Activated T-cell treated with anti-CD3 and anti-CD28 coated beads, Interleukin-2, amount 50 U/mL, for 4 hours (primary cell): ENCODE measurements around the gene FRMD5. TPM values are rescaled to one million over a fixed set of nuclear protein-coding genes. Genes with fewer than 3 reads are reported as not detected.

Experiments
- ATAC-seq, 2 donors: fragments of 200-7000 bp; cut with Tn5 transposase; one replicate each; pipeline ENCODE4 v1.10.0; 2021
- DNase-seq: peaks from one replicate; pipeline ENCODE4 v3.0.0-alpha.2; 2020
- H3K27me3 Mint-ChIP-seq: one replicate; pipeline ENCODE4 v1.8.0; 2021; ENCODE audit warnings: low read depth, mixed read lengths
- H3K36me3 Mint-ChIP-seq: one replicate; pipeline ENCODE4 v1.8.0; 2022; ENCODE audit warnings: mixed read lengths; ENCODE audit not compliant: insufficient read depth
- H3K4me1 Mint-ChIP-seq: one replicate; pipeline ENCODE4 v1.8.0; 2021; ENCODE audit warnings: low read depth, mixed read lengths
- H3K4me3 Mint-ChIP-seq: one replicate; pipeline ENCODE4 v1.8.0; 2021; ENCODE audit warnings: mild to moderate bottlenecking, moderate library complexity, mixed read lengths
- H3K9me3 Mint-ChIP-seq: one replicate; pipeline ENCODE4 v1.8.0; 2021; ENCODE audit warnings: mixed read lengths
- total RNA-seq, 3 donors: library from RNA; stranded (reverse); gene quantifications; one replicate each; pipeline ENCODE4 v1.2.1, GENCODE V29; 2021

Gene FRMD5
- total RNA-seq, 3 donors from 2014 or later: 0.13 TPM; not detected in 1

- Mint-ChIP-seq H3K4me1 (no peaks in the 10 kb centered on the region), H3K4me3 (no peak overlapping the region), H3K36me3 (no peaks in the 10 kb centered on the region), H3K27me3 (peaks cover 14% of the 10 kb centered on the region), H3K9me3 (no peaks in the 10 kb centered on the region)
- DNase-seq: no peak
- no peak for ATAC-seq
These were observed 253.5 kb downstream of the FRMD5 start for GRCh38 chr15:43941555-43941954.

- Mint-ChIP-seq H3K4me3 (no peak overlapping the region), H3K4me1 (no peaks in the 10 kb centered on the region), H3K9me3 (no peaks in the 10 kb centered on the region), H3K36me3 (no peaks in the 10 kb centered on the region), H3K27me3 (peaks cover 11% of the 10 kb centered on the region)
- ATAC-seq (no peak), DNase-seq (no peak)
These were observed 254.0 kb downstream of the FRMD5 start for GRCh38 chr15:43941071-43941470.

- no peaks in the 10 kb centered on the region for H3K36me3 Mint-ChIP-seq
- no peaks in the 10 kb centered on the region for H3K9me3 Mint-ChIP-seq
- H3K4me3 Mint-ChIP-seq: no peak overlapping the region
- ATAC-seq (no peak), DNase-seq (no peak)
- H3K27me3 Mint-ChIP-seq: peaks cover 16% of the 10 kb centered on the region
- H3K4me1 Mint-ChIP-seq: no peaks in the 10 kb centered on the region
These were observed 256.0 kb downstream of the FRMD5 start for GRCh38 chr15:43939070-43939469.

- no peak overlapping the region for H3K4me3 Mint-ChIP-seq
- ATAC-seq (no peak), DNase-seq (no peak)
- H3K4me1 Mint-ChIP-seq: no peaks in the 10 kb centered on the region
- H3K36me3 Mint-ChIP-seq: no peaks in the 10 kb centered on the region
- H3K9me3 Mint-ChIP-seq: no peaks in the 10 kb centered on the region
- peaks cover 23% of the 10 kb centered on the region for H3K27me3 Mint-ChIP-seq
These were observed 260.6 kb downstream of the FRMD5 start for GRCh38 chr15:43934480-43934879.

- H3K27me3 Mint-ChIP-seq: peaks cover 23% of the 10 kb centered on the region
- DNase-seq: no peak
- H3K4me3 Mint-ChIP-seq: no peak overlapping the region
- no peaks in the 10 kb centered on the region for H3K4me1 Mint-ChIP-seq
- H3K36me3 Mint-ChIP-seq: no peaks in the 10 kb centered on the region
- no peak for ATAC-seq
- H3K9me3 Mint-ChIP-seq: no peaks in the 10 kb centered on the region
These were observed 262.2 kb downstream of the FRMD5 start for GRCh38 chr15:43932907-43933306.

GRCh38 chr15:43931790-43932435 lies 263.2 kb downstream of the FRMD5 start:
- no peaks in the 10 kb centered on the region for H3K4me1 Mint-ChIP-seq
- DNase-seq (no peak), ATAC-seq (no peak)
- no peaks in the 10 kb centered on the region for H3K9me3 Mint-ChIP-seq
- no peak overlapping the region for H3K4me3 Mint-ChIP-seq
- H3K27me3 Mint-ChIP-seq: peaks cover 19% of the 10 kb centered on the region
- H3K36me3 Mint-ChIP-seq: no peaks in the 10 kb centered on the region

- no peak for ATAC-seq
- DNase-seq: no peak
- Mint-ChIP-seq H3K4me1 (no peaks in the 10 kb centered on the region), H3K36me3 (no peaks in the 10 kb centered on the region), H3K4me3 (no peak overlapping the region), H3K27me3 (peaks cover 19% of the 10 kb centered on the region), H3K9me3 (no peaks in the 10 kb centered on the region)
These were observed 264.0 kb downstream of the FRMD5 start for GRCh38 chr15:43931119-43931518.

GRCh38 chr15:43930556-43930955 lies 264.5 kb downstream of the FRMD5 start:
- Mint-ChIP-seq H3K4me1 (no peaks in the 10 kb centered on the region), H3K9me3 (no peaks in the 10 kb centered on the region), H3K36me3 (no peaks in the 10 kb centered on the region), H3K4me3 (no peak overlapping the region), H3K27me3 (peaks cover 22% of the 10 kb centered on the region)
- ATAC-seq (no peak), DNase-seq (no peak)

- ATAC-seq (no peak), DNase-seq (no peak)
- Mint-ChIP-seq H3K36me3 (no peaks in the 10 kb centered on the region), H3K4me3 (no peak overlapping the region), H3K9me3 (no peaks in the 10 kb centered on the region), H3K27me3 (peaks cover 22% of the 10 kb centered on the region), H3K4me1 (no peaks in the 10 kb centered on the region)
These were observed 265.0 kb downstream of the FRMD5 start for GRCh38 chr15:43930079-43930478.

GRCh38 chr15:43928152-43928551 lies 266.9 kb downstream of the FRMD5 start:
- DNase-seq (no peak), ATAC-seq (no peak)
- Mint-ChIP-seq H3K27me3 (peaks cover 9% of the 10 kb centered on the region), H3K9me3 (no peaks in the 10 kb centered on the region), H3K4me3 (no peak overlapping the region), H3K4me1 (no peaks in the 10 kb centered on the region), H3K36me3 (no peaks in the 10 kb centered on the region)

GRCh38 chr15:43927203-43927602 lies 267.9 kb downstream of the FRMD5 start:
- H3K4me1 Mint-ChIP-seq: no peaks in the 10 kb centered on the region
- no peaks in the 10 kb centered on the region for H3K9me3 Mint-ChIP-seq
- no peak overlapping the region for H3K4me3 Mint-ChIP-seq
- ATAC-seq (no peak), DNase-seq (no peak)
- peaks cover 3% of the 10 kb centered on the region for H3K27me3 Mint-ChIP-seq
- no peaks in the 10 kb centered on the region for H3K36me3 Mint-ChIP-seq

- no peak for ATAC-seq
- Mint-ChIP-seq H3K4me1 (no peaks in the 10 kb centered on the region), H3K27me3 (peaks cover 3% of the 10 kb centered on the region), H3K4me3 (no peak overlapping the region), H3K36me3 (no peaks in the 10 kb centered on the region), H3K9me3 (no peaks in the 10 kb centered on the region)
- no peak for DNase-seq
These were observed 271.5 kb downstream of the FRMD5 start for GRCh38 chr15:43923553-43923952.

- DNase-seq (no peak), ATAC-seq (no peak)
- Mint-ChIP-seq H3K36me3 (no peaks in the 10 kb centered on the region), H3K4me3 (no peak overlapping the region), H3K9me3 (no peaks in the 10 kb centered on the region), H3K4me1 (no peaks in the 10 kb centered on the region), H3K27me3 (peaks cover 3% of the 10 kb centered on the region)
These were observed 273.1 kb downstream of the FRMD5 start for GRCh38 chr15:43922021-43922420.

- Mint-ChIP-seq H3K27me3 (peaks cover 2% of the 10 kb centered on the region), H3K4me1 (no peaks in the 10 kb centered on the region), H3K36me3 (no peaks in the 10 kb centered on the region), H3K9me3 (no peaks in the 10 kb centered on the region), H3K4me3 (no peak overlapping the region)
- DNase-seq (no peak), ATAC-seq (no peak)
These were observed 274.3 kb downstream of the FRMD5 start for GRCh38 chr15:43920815-43921214.

GRCh38 chr15:43920254-43920600 lies 274.8 kb downstream of the FRMD5 start:
- DNase-seq: no peak
- no peak for ATAC-seq
- no peaks in the 10 kb centered on the region for H3K4me1 Mint-ChIP-seq
- H3K9me3 Mint-ChIP-seq: no peaks in the 10 kb centered on the region
- H3K4me3 Mint-ChIP-seq: no peak overlapping the region
- H3K27me3 Mint-ChIP-seq: no peaks in the 10 kb centered on the region
- no peaks in the 10 kb centered on the region for H3K36me3 Mint-ChIP-seq
